HG03280 (cell line): ENCODE data around the gene ANGPT4.
"Not testable (repeated sequence)": the region's sequence is repeated elsewhere in the genome, so short reads cannot be mapped to it uniquely, and the experiment has no call there.

ENCODE experiments used
- ATAC-seq: cut with Tn5 transposase; IDR thresholded peaks from one replicate; pipeline ENCODE4 v1.9.1; 2021; ENCODE audit warnings: mild to moderate bottlenecking, moderate library complexity; ENCODE audit not compliant: unreplicated experiment

The ANGPT4 gene

GRCh38 chr20:877814-878213 is 38.3 kb downstream of the ANGPT4 start:
- ATAC-seq, result no peak

- ATAC-seq, result no peak
These were observed 41.0 kb downstream of the ANGPT4 start for GRCh38 chr20:875115-875514.

DNA sequence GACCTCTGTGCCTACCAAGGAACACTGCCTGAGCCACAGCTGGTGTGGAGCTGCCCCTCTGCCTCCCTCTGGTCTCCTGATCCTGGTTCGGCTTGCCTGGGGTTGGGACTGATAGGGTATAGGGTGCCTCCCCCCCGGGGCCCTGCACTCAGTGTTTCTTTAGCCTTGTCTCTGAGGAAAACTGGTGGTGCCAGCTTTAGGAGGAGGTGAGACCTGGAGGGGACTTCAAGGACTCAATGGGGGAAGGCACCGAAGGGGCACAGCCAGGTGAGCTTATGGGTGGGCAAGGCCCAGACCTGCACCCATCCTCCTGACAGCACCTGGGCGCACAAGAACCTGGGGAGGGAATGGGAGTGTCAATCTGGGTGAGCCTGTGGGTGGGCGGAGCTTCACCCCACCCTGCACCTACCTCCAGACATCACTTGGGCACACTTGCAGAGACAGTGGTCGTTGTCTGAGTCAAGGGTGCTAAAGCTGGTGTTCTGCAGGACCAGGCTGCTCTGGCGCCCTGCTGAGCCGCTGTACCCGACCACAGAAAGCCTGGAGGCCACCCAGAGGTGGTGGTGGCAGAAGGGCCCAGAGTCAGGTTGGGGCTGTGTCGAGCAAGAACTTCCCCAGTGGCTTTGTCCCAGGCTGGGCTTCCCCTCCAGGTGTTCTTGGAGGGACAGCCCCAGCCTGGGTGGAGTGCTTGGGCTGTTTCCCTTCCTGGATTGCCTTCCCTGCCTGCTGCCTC is 42.1 kb downstream of the ANGPT4 start:
- no peak for ATAC-seq

DNA sequence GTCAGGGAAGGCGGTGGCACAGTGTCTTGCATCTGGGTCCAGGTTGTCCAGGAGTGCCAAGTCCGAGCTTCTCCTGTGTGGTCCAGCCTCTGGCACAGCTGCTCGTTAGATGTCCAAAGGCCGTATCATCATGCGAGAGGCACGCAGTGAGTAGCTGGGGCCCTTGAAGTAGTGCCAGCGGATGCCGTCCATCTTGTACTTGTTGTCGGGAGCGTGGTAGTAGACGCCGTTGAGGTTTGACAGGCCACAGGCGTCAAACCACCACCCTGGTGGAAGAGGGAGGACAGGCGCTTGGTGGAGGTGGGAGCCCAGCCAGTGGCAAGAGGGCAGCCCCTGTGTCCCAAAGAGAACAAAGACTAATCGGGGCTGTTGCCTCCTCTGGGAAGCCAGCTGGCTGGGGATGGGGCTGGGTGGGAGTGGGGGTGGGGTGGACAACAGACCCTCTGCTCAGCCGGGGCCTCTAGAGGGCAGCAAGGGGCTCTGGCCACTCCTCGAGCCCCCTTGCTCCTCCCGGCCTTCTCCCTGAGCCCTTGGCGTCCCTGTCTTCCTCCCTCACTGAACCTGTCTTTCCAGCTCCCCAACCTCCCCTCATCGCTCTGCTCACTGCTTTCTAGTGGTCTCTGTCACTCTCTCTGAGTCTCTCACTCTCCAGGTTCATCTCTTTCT is 43.1 kb downstream of the ANGPT4 start:
- ATAC-seq, result no peak

DNA sequence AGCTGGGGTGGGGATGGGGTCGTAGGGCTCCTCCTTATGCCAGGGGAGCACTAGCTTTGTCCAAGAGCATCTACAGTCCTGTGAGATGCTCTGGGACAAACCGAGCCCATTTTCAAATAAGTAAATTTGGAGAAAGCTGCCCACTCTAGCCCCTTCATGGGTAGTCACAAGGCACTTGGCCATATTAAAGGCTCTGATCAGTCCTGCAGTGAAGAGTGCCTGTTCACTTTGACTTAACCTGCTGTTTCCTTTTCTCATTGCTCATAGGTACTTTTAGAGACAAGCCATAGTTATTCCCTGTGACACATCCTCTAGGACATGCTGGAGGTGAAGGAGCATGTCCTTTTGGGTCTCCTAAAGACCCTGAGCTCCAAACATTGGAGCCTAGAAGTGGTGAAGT is 44.2 kb downstream of the ANGPT4 start:
- no peak for ATAC-seq

DNA sequence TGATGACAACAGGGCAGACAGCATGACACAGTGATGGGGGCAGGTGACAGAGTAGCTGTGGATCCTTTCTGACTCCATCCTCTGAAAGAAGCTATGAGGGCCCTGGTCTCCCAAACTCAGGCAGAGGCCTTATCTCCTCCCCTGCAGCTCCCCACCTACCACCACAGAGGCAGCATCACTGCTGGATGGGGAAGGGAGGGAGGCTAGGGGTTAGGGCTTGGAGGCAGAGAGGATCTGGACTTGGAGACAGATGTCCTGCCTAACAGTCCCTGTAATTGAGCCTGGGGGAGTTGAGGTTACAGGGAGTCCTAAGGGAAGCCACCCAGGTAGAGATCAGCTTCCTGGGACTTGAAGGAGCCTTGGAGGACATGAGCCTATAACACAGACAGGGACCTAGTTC is 44.7 kb downstream of the ANGPT4 start:
- ATAC-seq, result no peak

GRCh38 chr20:870758-871157 is 45.4 kb downstream of the ANGPT4 start:
- no peak for ATAC-seq

- no peak for ATAC-seq
These were observed 46.5 kb downstream of the ANGPT4 start for GRCh38 chr20:869606-870005.

- no peak for ATAC-seq
These were observed 47.9 kb downstream of the ANGPT4 start for GRCh38 chr20:868279-868678.

GRCh38 chr20:865440-865839 is 50.7 kb downstream of the ANGPT4 start:
- no peak for ATAC-seq

DNA sequence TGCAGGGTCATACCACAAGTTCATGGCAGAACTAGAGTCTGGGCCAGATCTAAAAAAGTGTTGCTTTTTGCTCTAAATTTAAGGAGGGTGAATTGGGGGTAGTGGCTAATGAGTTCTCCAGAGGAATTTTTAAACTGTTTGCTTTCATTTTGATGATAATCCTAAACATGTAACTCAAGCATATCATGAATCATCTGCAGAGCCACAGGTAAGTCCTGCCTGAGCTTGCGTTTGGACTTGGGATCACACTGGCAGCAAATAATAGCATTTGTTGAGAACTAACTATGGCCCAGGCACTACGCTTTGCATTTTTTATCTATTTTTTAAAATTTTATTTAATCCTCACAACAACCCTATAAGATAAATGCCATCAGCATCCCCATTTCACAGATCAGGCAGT is 55.2 kb downstream of the ANGPT4 start:
- ATAC-seq, result no peak

DNA sequence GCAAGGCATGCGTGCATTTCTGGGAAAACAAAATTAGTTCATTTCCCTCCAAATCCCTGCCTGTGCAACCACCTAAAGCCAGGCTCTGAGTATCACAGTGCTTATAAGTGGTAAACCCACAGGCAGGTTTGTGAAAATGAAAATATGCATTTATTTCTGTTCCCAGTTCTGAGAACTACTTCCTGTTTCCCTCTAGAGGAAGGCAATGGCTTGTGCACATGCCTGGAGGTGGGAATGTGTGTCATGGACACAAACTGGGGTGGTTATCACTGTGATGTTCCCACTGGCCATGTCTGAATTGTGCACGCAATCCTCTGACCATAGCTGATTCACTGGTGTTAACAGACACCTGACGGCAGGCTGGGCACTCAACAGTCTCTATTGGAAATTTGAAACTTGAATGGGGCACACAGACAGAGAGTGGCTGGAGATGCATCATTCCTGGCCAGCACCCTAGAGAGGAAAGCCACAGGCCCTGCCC is 56.3 kb downstream of the ANGPT4 start:
- no peak for ATAC-seq

- ATAC-seq, result no peak
These were observed 58.1 kb downstream of the ANGPT4 start for GRCh38 chr20:858011-858410.

DNA sequence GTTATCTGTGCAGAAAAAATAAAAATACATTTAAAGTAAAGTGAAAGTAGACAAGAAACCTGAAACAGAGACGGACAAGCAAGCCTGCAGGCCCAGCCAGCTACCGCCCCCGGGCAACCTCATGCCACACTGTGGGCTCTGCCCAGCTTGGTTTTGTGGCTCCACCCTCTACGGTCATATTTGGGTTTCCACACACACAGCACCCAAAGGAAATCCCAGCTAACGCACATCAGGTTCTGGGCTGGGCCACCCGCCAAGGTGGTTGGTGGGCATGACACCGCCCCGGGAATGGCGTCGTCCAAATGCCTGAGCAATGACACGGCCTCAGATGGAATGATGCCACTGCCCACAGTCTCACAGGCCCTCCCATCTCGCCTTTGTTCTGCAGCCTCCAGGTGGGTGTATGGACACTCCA is 59.8 kb downstream of the ANGPT4 start:
- no peak for ATAC-seq

DNA sequence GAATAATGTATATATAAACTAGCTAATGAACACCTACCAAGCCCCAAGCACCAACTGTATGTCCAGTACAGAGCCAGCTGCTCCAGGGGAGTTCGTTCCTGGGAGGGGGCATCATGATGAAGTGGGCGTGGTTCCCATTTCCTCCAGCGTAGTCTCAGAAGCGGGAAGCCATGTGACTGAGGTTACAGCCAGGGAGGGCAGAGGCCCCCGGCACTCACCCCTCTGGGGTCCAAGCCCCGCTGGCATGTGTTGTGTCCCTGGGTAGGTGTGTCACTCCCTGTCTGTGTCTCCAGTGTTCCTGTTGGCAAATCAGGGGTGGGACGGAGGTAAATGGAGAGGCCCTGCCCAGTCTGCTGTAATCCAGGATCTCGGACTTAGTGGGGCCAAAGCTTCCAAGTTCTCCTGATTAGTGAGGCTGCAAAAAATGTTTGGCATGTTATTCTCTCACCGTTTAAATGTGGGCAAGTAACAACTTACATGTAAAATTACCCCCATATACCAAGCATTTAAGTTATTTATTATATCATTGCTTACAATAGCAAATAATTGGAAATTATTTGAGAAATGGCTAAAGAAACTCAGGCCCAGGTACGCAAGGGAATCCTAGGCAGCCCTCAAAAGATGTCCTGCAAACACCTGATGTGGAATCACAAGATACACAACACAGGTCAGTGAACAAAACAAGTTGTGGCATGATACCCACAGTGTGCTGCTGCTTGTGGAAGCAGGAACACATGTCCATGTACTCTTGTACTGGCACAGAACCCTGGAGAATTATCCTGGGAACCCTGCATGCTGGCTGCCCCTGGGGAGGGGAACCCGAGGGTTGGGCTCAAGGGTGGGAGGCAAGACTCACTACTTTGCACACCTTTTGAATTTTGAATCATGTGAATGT is 60.4 kb downstream of the ANGPT4 start:
- no peak for ATAC-seq

DNA sequence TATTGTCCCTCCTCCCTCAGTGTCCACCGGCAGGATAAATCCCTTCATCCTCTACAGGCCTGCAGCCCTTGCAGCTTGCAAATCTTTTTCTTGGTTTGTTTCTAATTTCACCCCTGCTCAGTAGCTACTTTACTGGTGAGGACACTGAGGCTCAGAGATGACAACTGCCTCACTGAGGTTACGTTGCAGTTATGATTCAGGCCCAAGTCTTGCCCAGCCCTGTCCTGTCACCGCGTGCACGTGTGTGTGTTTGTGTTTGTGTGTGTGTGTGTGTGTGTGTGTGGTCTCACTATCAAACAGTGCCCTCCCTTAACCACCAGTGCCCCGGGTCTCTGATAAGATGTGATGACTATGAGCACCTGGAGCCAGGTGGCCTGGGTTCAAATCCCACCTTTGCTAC is 61.5 kb downstream of the ANGPT4 start:
- no peak for ATAC-seq

- ATAC-seq, result no peak
These were observed 62.6 kb downstream of the ANGPT4 start for GRCh38 chr20:853406-853996.

- ATAC-seq, result not testable (repeated sequence)
These were observed 67.4 kb downstream of the ANGPT4 start for GRCh38 chr20:848731-849130.

DNA sequence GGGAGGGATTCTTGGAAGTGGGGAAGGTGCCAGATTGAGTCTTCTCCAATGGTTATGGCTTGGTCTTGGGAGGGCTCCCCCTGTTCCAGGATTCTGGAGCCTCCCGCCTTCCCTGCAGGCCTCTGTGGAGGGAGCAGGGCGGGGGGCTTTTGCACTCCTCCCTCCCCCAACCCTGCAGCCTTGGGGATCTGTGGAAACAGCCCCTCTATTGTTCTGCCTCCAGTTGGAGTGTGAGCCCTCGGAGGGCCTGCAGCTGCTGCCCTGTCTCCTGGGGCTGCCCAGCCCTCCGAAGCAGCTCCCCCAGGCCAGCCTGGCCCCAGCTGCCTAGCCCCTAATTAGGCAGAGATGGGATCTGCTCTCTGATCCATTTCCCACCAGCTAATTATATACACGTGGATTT is 67.9 kb downstream of the ANGPT4 start:
- ATAC-seq, result no peak

DNA sequence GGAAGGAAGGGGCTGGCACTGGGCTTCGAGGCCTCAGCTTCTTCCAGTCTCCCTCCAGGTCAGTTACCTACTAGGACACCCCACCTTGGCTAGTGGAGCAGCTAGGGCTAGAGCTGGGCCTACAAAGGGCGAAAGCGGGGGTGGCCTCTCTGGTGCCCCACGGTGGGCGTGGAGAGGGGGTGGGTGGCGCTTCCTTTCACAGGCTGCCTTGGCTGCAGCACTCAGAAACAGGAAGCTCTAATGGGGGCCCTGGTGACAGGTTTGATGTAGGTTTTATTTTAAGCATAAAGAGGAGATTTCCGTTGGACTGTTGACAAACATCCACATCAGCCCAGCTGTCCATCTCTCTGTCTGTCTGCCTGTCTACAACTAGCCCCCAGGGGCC is 69.2 kb downstream of the ANGPT4 start:
- no peak for ATAC-seq
